Stimulated activated CD4-positive, alpha-beta T cell treated with anti-CD3 and anti-CD28 coated beads, Interleukin-12 subunit alpha, Interleukin-12 subunit beta, amount 100 ng/mL, for 4 hours (primary cell): ENCODE measurements around the gene SPANXD.
"Not testable (repeated sequence)": the region's sequence is repeated elsewhere in the genome, so short reads cannot be mapped to it uniquely, and the experiment has no call there.

Source experiments
- DNase-seq: peaks from one replicate; pipeline ENCODE4 v3.0.0-alpha.2; 2020

Gene SPANXD, protein sequence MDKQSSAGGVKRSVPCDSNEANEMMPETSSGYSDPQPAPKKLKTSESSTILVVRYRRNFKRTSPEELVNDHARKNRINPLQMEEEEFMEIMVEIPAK

DNA sequence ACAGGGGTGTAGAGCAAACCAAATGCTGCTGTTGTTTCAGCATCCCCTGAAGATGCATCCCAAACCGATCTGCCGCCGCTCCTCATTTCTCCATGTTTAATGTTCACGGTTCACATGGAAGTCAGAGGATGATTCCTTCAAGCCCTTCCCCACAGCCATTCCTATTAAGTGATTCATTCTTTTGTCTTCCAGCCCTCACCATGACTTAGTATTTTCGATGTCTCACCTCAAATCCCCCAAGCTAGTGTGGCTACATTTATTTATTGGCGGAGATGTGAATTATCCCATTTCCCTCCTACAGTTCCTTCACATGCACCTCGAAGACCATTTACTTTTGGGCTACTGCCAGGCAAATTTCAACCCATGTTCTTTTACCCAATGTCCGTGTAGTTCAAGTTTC is at the start of gene SPANXD:
TSS of gene SPANXD (minus strand) at position 101 of the 400 bp plus-strand sequence. CDS start 334 bp downstream, outside the sequence.
- not testable (repeated sequence) for DNase-seq

DNA sequence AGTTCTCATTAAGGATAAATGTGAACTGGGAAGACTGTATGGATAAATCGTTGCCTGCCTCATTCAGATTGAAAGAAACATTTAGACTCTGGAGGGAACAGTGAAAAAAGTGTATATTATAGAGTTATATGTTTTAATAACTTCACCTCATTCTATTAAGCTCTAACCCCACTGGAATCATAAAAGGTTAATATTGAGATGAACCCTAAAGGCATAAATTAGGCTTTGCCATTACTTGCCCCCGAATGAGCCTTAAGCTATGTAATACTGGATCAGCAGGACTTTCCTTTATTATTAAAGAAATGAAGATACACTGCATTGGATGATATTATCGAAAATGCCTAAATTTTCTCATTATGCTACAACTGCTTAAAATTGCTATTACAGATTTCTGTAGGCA is 44.1 kb upstream of the SPANXD start:
- no peak for DNase-seq

DNA sequence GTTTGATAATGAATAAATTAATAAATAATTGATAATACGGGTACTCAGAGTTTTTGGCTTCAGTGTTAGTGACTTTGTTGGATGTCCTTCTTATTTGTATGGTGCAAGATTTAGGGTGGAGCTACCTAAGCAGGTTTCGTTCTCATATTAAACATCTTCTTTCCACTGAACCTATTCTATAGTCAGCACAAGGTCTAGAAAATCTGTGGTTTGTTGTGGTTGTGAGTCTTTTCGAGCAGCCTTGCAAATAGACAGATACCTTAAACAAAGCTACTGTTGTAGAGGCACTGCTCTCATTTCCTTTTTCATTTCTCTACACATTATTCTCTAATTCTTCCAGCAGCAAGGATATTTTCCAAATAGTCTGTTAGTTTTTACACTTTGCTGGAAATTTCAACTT is 38.1 kb upstream of the SPANXD start:
- DNase-seq, result no peak

DNA sequence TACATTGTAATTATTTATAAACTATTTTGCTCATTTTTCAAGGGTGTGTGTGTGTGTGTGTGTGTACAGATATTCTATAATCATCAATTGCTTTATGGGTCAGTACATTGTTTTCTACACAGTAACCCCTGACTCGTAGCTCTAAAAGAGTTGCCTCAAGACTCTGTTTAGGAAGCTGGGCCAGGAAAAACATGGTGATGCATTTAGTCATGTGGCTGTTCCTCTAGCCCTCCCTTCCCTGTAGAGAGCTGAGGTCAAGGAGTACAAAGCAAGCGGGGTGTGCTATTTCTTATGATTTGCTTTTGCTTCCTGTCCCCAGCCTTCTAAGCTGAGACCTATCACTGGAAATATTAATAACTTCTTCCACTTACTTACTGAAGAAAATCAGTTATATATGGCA is 34.8 kb upstream of the SPANXD start:
- no peak for DNase-seq

DNA sequence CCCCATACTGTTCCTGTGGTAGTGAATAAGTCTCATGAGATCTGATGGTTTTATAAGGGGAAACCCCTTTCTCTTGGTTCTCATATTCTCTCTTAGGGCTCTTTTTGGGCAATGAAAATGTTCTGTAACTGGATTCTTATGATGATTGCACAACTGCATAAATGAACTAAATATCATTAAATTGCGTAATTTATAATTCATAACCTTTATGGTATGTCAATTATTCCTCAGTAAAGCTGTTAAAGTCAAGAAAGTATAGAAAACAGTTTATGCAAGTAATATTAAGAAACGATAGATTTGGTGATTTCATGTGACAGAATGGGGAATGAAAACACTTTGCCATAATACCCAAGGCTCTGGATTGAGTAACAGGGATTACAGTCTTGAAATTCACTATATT is 33.5 kb upstream of the SPANXD start:
- DNase-seq, result no peak

DNA sequence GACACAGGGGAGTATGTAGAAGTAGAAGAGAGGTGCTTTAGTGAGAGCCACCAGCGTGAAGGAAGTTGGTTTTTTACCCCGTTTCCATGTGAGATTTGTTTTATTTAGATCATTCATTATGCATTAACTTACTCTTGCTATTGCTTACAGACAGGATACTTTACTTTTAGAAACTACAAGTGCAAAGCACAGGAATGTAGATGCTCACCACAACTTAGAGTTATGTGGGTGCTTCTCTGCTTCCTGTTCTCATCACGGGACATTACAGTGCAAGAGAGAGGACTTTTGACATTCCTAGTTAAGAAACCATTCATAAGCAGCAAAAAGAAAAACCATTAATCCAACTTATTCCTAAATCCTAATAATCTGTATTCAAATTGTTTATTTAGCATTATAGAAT is 25.6 kb upstream of the SPANXD start:
- DNase-seq, result no peak

DNA sequence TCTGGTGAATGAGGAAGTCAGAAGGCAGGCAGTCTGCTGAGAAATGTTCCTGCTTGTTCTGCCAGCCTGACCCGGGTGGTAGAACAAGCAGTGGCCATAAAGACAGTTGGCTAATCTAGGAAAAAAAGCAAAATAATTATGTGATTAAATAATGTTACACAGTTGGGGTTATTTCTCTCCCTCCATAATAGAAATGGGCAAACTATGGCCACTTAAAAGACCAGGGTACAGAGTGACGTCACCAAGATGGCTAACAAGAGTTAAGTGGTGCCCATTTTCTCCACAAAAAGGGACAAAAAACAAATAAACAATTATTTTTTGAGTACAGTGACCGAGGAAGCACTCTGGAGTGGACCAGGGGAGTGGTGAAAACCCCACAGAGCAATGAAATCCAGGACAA is 16.1 kb upstream of the SPANXD start:
- DNase-seq, result no peak

DNA sequence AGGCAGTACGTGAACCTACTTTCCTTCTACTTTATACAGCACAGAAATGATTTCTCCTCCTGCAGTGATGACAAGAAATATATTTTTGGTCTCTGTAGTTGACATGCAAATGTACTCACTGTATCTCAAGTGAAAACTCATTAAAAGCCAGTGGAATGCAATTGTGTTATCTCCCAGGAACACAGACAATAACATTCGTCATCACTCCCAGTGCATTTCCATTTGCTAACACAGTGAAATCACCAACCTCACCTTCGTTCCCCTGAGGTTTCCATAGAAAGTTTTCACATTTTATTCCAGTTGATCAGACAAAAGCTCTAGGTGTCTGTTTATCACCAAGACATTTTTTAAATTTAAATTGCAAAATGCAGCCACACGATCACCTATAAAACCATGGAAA is 2.5 kb upstream of the SPANXD start:
- no peak for DNase-seq

DNA sequence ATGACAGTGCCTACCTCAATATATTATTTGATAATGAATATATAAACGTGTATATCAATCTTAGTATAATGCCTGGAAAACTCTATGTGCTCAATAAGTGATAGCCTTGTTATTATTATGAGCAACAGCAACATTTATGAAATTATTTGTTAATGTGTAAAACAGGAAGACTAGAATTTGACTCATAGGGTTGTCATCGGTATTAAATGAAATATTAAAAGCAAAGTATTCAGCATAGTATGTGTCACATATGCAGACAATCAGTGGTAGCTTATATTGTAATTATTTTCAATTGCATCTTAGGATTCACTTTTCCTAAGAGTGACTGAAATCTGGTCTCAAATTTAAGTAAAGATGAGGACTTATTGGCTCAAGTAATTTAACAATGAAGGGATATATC is 24.6 kb downstream of the SPANXD start:
- no peak for DNase-seq

DNA sequence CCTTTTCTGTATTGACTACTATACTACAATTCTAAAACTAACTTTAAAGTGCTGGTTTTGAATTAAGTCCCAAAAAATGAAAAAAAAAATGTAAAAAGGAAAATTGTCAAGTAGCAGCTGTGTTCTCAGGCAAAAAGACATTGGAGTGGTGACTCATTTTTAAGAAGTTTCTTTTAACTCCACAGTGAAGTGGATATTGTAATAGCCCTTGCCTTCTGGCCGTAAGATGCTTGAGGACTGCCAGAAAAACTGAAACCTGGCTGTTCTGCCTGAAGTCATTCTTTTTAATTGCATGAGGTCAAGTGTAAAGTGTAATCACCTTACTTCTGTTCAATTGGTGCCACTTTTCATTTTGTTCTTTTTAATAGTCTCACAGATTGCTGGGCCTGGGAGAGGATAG is 28.9 kb downstream of the SPANXD start:
- no peak for DNase-seq

DNA sequence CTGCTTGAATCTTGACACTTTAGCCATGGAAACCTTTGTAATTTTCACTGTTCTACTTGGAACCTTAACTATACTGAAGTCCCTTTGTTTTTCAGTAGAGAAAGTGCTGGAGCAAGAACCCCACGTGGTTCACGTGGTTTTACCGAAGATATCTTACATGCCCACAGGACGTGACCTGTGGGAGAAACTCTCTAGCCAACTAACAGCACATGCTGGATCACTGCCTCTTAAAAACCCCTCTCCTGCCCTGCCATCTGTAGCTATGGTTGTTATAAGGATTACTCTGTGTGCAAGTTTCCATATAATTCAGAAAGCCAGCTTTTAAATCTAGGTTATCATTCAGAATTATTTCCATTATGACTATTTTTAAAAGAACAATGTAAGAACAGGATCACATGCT is 30.2 kb downstream of the SPANXD start:
- DNase-seq, result no peak

DNA sequence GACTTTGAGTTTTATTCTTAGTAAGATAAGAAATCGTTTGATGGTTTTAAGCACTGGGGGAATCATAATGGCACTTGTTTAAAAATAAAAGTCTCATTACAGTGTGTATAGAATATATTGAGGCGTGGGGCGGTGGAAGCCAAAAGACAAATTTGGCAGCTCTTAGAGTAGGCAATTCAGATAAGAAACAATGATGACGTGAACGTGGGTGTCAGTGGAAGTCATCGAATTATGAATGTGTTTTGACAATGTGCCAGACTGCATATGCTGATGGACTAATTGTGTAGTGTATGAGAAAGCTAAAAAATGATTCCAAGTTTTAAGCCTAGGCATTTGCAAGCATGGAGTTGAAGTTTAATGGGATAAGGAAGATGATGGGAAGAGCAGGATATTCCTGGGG is 35.8 kb downstream of the SPANXD start:
- no peak for DNase-seq

DNA sequence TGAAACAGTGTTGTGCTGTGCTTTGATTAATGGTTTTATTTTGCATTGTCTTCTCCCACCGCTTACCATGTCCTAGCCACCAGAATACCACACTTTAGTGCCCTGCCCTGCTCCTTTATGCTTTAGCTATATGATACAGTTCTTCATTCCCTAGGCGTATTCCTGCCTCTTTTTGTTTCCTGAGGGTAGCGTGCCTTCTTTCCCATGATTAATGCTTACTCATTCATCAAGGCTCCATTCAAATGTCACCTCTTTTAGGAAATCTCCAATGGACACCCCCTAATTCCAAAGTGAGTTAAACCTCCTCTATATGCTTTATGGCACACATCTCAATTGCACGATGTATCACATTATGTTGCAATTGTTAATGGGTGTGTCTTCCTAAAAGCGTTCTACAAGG is 46.3 kb downstream of the SPANXD start:
- no peak for DNase-seq
